Caco-2 (cell line): ENCODE measurements around the gene RALBP1. TPM values are rescaled to one million over a fixed set of nuclear protein-coding genes. Genes with fewer than 3 reads are reported as not detected.
"Not testable (repeated sequence)": the region's sequence is repeated elsewhere in the genome, so short reads cannot be mapped to it uniquely, and the experiment has no call there.

Experiments
- BruUV-seq: library from RNA; stranded (reverse); fragments of 400-500 nt; replicated peaks from 2 replicates; lab custom pipeline; 2021; lab: Mats Ljungman, UMichigan
- CTCF ChIA-PET: fragments of 300-600 bp; sonication (Branson Sonifier 250); formaldehyde crosslinking; loops from one replicate; lab custom pipeline; 2022; ENCODE audit warnings: antibody characterized with exemption; lab: Charles Lee
- POLR2A ChIA-PET: fragments of 300-600 bp; sonication (Branson Sonifier 250); formaldehyde crosslinking; loops from one replicate; lab custom pipeline; 2022; ENCODE audit warnings: antibody characterized with exemption; lab: Charles Lee
- DNase-seq, 2 experiments: peaks; one replicate each; pipeline versions ENCODE4 v3.0.0 to v3.0.0-alpha.2; 2020 to 2022
- H3K27me3 ChIP-seq: replicated peaks from 2 replicates; pipeline ENCODE4 v1.6.0; 2011; ENCODE audit warnings: low read length; ENCODE audit not compliant: control insufficient read depth, insufficient read depth
- H3K36me3 ChIP-seq: 2 replicates; pipeline ENCODE4 v1.5.1; 2011; ENCODE audit warnings: low read length; ENCODE audit not compliant: control insufficient read depth, insufficient read depth
- H3K4me1 ChIP-seq: fragments of 250-450 bp; sonication (Bioruptor Pico); 2 replicates; pipeline ENCODE4 v1.5.1; 2020; ENCODE audit warnings: mild to moderate bottlenecking
- H3K4me3 ChIP-seq: 2 replicates; pipeline ENCODE4 v1.5.1; 2011; ENCODE audit warnings: low read depth, mild to moderate bottlenecking, control low read depth, low read length
- H3K9me3 ChIP-seq: fragments of 250-450 bp; sonication (Bioruptor Pico); 2 replicates; pipeline ENCODE4 v1.5.1; 2020; ENCODE audit warnings: mild to moderate bottlenecking, moderate library complexity
- H3K27ac Mint-ChIP-seq: one replicate; pipeline ENCODE4 v1.8.0; 2022; ENCODE audit warnings: mixed read lengths; ENCODE audit not compliant: unreplicated experiment
- H3K27me3 Mint-ChIP-seq: one replicate; pipeline ENCODE4 v1.8.0; 2022; ENCODE audit warnings: mixed read lengths; ENCODE audit not compliant: insufficient read depth, unreplicated experiment
- H3K36me3 Mint-ChIP-seq: one replicate; pipeline ENCODE4 v1.8.0; 2022; ENCODE audit warnings: mild to moderate bottlenecking, mixed read lengths; ENCODE audit not compliant: insufficient read depth, unreplicated experiment
- H3K4me1 Mint-ChIP-seq: one replicate; pipeline ENCODE4 v1.8.0; 2022; ENCODE audit warnings: low read depth, mixed read lengths; ENCODE audit not compliant: unreplicated experiment
- H3K4me3 Mint-ChIP-seq: one replicate; pipeline ENCODE4 v1.8.0; 2022; ENCODE audit warnings: mild to moderate bottlenecking, moderate library complexity, mixed read lengths; ENCODE audit not compliant: unreplicated experiment
- H3K9me3 Mint-ChIP-seq: one replicate; pipeline ENCODE4 v1.8.0; 2022; ENCODE audit warnings: mixed read lengths; ENCODE audit not compliant: unreplicated experiment
- intact Hi-C: fragments of 100-400 bp; cut with micrococcal nuclease; formaldehyde crosslinking; loops from one replicate; pipeline ENCODE4 v1.10.0; 2022; ENCODE audit not compliant: unreplicated experiment
- total RNA-seq: library from RNA; stranded (reverse); gene quantifications from 2 replicates; pipeline ENCODE4 v1.2.3, GENCODE V29; 2022
- TF ChIP-seq, protein P1 (sequence below), 2 experiments: fragments of 200-600 bp in 1 of 2; IDR thresholded peaks; 1 replicate in 1 of 2; 2 replicates in 1 of 2; pipeline versions ENCODE4 v1.5.1 to v1.8.0; 2011 to 2022; ENCODE audit warnings: antibody characterized with exemption in 1 of 2, control low read depth in 1 of 2, inconsistent platforms in 1 of 2, low read depth in 1 of 2, low read length in 1 of 2, mild to moderate bottlenecking in 1 of 2, moderate library complexity in 1 of 2; ENCODE audit not compliant: insufficient read depth in 1 of 2, severe bottlenecking in 1 of 2, unreplicated experiment in 1 of 2

The RALBP1 gene
- total RNA-seq, 1 experiment from 2014 or later, result 66.3 TPM

DNA sequence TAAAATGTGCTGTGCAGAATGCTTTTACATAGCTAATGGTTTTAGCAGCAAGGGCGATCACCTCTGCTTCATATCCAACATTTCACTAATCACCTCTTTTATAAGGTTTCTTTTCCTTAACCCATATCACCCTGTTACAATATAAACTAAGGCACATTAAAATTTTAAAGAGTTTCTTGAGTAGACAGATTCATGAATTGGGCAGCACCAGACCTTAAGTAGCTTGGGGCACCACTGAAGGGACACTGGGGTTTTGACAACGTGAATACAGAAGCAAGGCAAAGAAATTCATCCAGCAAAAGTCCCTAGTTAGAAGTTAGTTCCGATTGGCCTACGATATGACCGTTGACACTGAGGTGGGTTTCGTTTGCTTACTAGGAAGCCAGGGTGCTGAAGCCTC, 44.0 kb upstream of the RALBP1 start:
- no peak for DNase-seq
- Histone ChIP-seq H3K4me1 (no peaks in the 10 kb centered on the region), H3K4me3 (no peak overlapping the region), H3K36me3 (no peaks in the 10 kb centered on the region), H3K27me3 (no peaks in the 10 kb centered on the region), H3K9me3 (no peaks in the 10 kb centered on the region)
- ChIA-PET POLR2A (no interaction called here), CTCF (no interaction called here)
- Mint-ChIP-seq H3K9me3 (peaks cover 7% of the 10 kb centered on the region), H3K27me3 (no peaks in the 10 kb centered on the region), H3K27ac (no peak overlapping the region), H3K4me3 (no peak overlapping the region), H3K4me1 (no peaks in the 10 kb centered on the region), H3K36me3 (no peaks in the 10 kb centered on the region)
- BruUV-seq, result no TSS peak
- intact Hi-C loops, result no loop called here
- TF ChIP-seq, protein P1, sequence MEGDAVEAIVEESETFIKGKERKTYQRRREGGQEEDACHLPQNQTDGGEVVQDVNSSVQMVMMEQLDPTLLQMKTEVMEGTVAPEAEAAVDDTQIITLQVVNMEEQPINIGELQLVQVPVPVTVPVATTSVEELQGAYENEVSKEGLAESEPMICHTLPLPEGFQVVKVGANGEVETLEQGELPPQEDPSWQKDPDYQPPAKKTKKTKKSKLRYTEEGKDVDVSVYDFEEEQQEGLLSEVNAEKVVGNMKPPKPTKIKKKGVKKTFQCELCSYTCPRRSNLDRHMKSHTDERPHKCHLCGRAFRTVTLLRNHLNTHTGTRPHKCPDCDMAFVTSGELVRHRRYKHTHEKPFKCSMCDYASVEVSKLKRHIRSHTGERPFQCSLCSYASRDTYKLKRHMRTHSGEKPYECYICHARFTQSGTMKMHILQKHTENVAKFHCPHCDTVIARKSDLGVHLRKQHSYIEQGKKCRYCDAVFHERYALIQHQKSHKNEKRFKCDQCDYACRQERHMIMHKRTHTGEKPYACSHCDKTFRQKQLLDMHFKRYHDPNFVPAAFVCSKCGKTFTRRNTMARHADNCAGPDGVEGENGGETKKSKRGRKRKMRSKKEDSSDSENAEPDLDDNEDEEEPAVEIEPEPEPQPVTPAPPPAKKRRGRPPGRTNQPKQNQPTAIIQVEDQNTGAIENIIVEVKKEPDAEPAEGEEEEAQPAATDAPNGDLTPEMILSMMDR (IDR thresholded peaks at IDR 0.05; ENCODE audit: insufficient read depth in 1 of 2, low read depth in 1 of 2, low read length in 1 of 2, severe bottlenecking in 1 of 2, unreplicated experiment in 1 of 2), result no peak

DNA sequence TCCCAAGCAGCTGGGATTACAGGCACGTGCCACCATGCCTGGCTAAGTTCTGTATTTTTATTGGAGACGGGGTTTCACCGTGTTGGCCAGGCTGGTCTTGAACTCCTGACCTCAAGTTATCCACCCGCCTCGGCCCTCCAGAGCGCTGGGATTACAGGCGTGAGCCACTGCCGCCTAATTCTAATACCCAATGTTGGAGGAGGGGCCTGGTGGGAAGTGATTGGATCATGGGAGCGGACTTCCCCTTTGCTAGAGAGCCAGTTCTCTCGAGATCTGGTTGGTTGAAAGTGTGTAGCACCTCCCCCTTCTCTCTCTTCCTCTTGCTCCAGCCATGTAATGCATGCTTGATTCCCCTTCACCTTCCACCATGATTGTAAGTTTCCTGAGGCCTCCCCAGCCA, 42.2 kb upstream of the RALBP1 start:
- H3K36me3 ChIP-seq, DNase-seq, H3K27me3 Mint-ChIP-seq, H3K4me1 ChIP-seq, H3K9me3 Mint-ChIP-seq, CTCF ChIA-PET, H3K4me1 Mint-ChIP-seq, BruUV-seq, H3K27ac Mint-ChIP-seq, H3K9me3 ChIP-seq, intact Hi-C loops, H3K4me3 Mint-ChIP-seq, H3K36me3 Mint-ChIP-seq, H3K27me3 ChIP-seq, H3K4me3 ChIP-seq, POLR2A ChIA-PET: not testable (repeated sequence)

DNA sequence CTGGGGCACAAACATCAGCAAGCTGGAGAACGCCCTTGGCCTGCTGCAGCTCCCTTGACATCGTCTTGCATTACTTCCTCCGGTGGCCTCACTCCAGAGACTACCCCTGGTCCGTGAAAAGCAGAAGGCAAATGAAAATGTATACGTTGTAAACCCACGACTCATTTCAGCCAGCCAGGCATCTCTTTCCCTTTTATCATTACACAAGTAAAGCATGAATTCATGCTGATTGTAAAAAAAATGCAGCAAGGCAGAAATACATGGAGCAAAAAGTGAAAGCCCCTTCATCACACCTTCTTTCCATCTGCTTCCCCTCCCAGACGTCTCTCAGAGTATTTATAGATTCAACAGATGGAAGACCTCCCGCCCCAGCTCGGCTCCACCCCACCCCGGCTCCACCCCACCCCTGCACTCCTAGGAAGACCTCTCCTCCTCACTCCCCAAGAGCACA, 41.6 kb upstream of the RALBP1 start:
- H3K27me3 Mint-ChIP-seq, result no peaks in the 10 kb centered on the region
- Histone ChIP-seq H3K9me3 (no peaks in the 10 kb centered on the region), H3K27me3 (no peaks in the 10 kb centered on the region), H3K4me1 (no peaks in the 10 kb centered on the region), H3K36me3 (no peaks in the 10 kb centered on the region), H3K4me3 (no peak overlapping the region)
- H3K27ac Mint-ChIP-seq, result no peak overlapping the region
- H3K36me3 Mint-ChIP-seq, result no peaks in the 10 kb centered on the region
- no peak for DNase-seq
- no TSS peak for BruUV-seq
- H3K4me1 Mint-ChIP-seq, result no peaks in the 10 kb centered on the region
- ChIA-PET POLR2A (no interaction called here), CTCF (no interaction called here)
- H3K9me3 Mint-ChIP-seq, result peaks cover 7% of the 10 kb centered on the region
- TF ChIP-seq, protein P1 (IDR thresholded peaks at IDR 0.05; ENCODE audit: insufficient read depth in 1 of 2, low read depth in 1 of 2, low read length in 1 of 2, severe bottlenecking in 1 of 2, unreplicated experiment in 1 of 2), result no peak
- no peak overlapping the region for H3K4me3 Mint-ChIP-seq
- intact Hi-C loops, result no loop called here
